Limb (tissue), 2 donors: ENCODE measurements around the gene CPNE8.

Experiments used
- DNase-seq, 2 donors: peaks; one replicate each; pipeline ENCODE4 v3.0.0-alpha.2; 2016; ENCODE audit errors: extremely low spot score in 2 of 2

CPNE8 gene

DNA sequence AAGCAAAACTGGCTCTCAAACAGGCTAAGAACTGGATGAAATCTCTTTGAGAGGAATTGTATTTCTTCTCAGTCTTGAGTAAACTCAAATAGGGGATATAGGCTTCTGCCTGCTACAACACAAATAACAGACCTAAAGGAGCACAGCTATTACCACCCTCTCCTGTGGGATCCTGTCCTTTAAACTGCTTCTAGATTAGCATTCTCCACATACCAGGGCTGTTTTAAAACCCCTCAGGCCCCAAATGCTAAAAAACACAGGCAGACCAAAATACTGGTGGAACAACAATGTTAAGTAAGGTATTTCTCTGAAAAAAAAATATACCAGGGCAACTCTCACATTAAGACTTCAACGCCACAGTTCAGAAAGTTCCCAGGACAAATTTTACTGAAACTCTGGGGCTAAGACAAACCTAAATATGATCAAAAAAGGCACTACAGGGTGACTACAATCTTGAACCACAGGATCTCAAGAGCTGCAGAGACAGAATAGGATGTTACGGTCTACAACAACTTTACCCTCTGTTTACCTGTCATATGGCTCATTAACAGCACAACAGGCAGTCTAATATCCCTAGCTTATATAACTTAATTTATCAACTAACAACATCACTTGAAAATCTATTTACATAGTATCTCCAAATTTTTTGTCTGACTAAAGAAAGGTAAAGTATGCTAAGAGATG is 7.2 kb downstream of the CPNE8 start:
- no peak for DNase-seq

DNA sequence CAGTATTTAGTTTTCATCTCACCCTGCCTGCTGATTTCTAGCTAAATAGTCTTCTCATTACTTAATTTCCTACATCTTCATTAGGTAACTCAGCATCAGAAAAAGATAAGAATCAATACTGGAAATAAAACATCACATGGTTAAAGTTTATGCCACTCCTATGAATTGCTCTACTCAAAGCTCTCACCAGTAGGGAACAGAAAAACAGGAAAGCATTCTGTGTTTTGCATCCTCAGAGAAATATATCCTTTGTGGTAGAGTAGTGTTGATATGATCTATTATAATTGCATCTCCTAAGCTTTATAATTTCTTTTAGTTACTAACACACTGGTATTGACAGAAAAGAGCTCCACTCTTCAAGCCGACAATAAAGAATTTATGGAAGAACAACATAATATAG is 9.9 kb downstream of the CPNE8 start:
- DNase-seq: no peak

DNA sequence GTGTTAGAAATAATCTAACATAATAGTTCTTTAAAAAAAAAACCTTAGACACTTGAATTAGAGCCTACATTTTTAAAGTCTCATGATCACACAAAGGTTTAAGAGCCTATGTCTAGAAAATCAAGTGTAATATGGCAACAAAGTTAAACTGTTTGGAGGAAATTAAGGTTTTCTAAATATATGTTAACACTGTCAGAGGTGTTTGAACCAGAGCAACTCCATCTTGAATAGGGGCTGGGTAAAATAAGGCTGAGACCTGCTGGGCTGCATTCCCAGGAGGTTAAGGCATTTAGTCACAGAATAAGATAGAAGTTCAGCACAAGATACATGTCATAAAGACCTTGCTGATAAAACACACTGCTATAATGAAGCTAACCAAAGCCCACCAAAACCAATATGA is 12.4 kb downstream of the CPNE8 start:
- DNase-seq: no peak

GRCh38 chr12:38892087-38892786 is 13.2 kb downstream of the CPNE8 start:
- DNase-seq: no peak

GRCh38 chr12:38890102-38890855 is 15.1 kb downstream of the CPNE8 start:
- DNase-seq: no peak

DNA sequence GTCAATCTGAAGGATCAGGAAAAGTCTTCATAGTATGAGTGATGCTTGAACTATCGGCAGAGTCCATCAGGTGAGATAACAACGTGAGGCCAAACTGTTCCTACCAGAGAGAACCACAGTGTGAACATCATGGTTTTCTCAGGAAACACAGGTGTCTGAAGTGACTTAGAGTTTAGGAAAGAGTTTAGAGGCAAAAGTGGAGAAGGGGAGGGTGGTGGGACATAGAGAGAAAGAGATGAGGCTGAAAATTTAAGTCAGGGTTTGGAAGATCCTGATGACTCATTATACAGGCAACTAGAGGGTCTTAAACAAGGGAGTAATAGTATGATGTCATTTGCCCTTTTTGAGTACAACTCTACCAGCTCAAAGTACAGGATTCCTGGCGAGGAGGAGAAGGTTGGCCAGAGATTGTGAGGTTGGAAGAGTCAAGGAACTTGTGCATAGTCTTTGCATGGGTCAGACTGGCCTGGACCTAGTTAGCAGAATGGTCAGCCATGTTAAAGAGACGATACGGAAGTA is 16.0 kb downstream of the CPNE8 start:
- no peak for DNase-seq

- DNase-seq: no peak
These were observed 17.6 kb downstream of the CPNE8 start for GRCh38 chr12:38887770-38888169.

GRCh38 chr12:38886931-38887330 is 18.5 kb downstream of the CPNE8 start:
- no peak for DNase-seq

DNA sequence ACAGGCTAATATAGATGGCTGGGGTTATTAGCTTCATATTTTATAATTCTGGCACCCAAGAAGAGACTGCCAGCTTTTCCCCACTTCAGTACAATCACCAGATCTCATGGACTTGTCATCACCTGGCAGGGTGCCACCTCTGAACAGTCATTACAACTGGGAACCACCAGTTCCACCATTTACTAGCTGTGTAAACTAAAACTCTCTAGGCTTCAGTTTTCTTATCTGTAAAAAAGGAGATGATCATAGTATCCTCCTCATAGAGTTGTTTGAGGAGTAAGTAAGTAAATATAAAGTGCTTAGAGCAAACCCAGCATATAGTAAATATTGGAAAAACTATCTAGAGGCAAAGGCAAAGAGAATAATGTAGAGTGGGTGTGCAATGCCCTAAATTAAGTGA is 19.3 kb downstream of the CPNE8 start:
- no peak for DNase-seq

DNA sequence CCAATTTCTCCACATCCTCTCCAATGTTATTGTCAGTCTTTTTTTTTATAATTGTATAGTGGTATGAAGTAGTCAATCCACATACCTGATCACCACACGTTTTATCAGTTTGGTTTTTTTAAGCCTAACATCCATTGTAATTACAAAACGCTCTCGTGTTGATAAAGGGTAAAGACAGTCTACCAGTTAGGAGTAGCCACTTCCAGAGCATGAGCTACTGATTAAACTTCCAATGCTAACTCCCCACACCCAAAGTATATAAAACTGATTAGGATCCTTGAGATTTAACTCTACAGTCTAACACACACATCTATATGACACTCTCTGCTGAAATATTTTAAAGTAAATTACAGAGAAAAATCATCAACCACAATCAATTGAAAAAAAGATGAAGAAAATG is 20.7 kb downstream of the CPNE8 start:
- DNase-seq: no peak

GRCh38 chr12:38883629-38884134 is 21.7 kb downstream of the CPNE8 start:
- no peak for DNase-seq

- no peak for DNase-seq
These were observed 25.1 kb downstream of the CPNE8 start for GRCh38 chr12:38880288-38880687.

GRCh38 chr12:38878986-38879385 is 26.4 kb downstream of the CPNE8 start:
- DNase-seq: no peak

GRCh38 chr12:38878333-38878705 is 27.1 kb downstream of the CPNE8 start:
- no peak for DNase-seq

GRCh38 chr12:38875586-38876228 is 29.7 kb downstream of the CPNE8 start:
- DNase-seq: no peak

DNA sequence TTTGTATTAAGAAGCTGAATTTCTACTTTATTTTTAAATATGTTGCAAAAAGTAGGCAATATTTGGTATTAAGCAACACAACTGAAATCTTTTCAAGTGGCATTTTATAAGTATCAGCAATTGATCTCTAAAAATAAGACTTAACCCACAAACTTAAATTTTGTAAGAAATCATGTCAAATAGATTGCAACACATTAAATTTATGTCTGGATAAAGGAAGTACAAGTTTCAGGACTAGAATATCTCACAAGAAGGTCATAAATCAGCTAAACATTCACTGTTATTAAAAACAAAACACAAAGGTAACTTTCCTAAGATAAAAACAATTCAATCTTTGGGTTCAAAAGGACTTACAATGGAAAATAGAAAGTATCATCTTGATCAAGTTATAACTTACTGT is 32.8 kb downstream of the CPNE8 start:
- no peak for DNase-seq

DNA sequence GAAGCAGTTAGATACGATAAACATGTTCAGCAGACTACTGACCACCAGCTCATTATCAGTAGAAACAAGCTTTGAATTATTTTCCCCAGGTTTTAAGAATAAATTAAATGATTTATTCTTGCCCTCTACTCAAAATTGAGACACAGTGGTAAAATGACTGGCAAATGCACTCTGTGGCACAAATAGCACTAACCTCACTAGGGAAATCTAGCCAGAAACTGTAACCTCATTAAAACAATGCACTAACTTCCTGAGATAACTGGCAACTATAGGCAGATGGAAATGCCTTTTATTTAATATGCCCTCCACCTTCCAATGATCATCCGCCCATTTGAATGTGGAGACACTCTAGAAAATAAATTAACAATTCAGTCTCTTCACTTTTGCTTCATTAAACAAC is 33.2 kb downstream of the CPNE8 start:
- no peak for DNase-seq

DNA sequence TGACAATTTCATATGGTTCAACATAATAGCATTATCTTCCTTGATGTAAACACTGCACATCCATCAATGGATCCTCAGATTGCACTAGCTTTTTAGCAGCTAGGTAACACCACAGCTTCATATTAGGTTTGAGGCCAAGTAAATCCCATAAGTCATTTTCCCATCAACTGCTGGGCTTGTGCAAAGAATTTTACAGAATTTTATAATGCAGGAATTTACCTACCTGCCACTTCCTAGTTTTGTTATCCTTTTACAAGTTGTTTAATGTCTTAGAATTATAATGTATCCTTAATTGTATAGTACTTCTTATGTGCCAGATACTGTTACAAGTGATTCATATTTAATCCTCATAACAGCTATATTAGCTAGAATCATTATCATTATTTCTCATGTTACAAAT is 36.4 kb downstream of the CPNE8 start:
- no peak for DNase-seq

GRCh38 chr12:38850461-38850860 is 54.9 kb downstream of the CPNE8 start:
- DNase-seq: no peak

GRCh38 chr12:38847247-38847646 is 58.1 kb downstream of the CPNE8 start:
- DNase-seq: no peak

GRCh38 chr12:38844267-38844666 is 61.1 kb downstream of the CPNE8 start:
- no peak for DNase-seq
